Cardiac muscle cell (in vitro differentiated cells and primary cell): ENCODE data around the gene MIA2. TPM values are rescaled to one million over a fixed set of nuclear protein-coding genes. Genes with fewer than 3 reads are reported as not detected.
"Not testable (repeated sequence)": the region's sequence is repeated elsewhere in the genome, so short reads cannot be mapped to it uniquely, and the experiment has no call there.

Source experiments
- DNase-seq, 2 donors: peaks; one replicate each; pipeline versions ENCODE4 v3.0.0 to v3.0.0-alpha.2; 2010 to 2017; ENCODE audit warnings: low read depth in 1 of 2, low spot score in 1 of 2
- H3K27ac ChIP-seq: fragments of 200-600 bp; sonication (generic); 2 replicates; pipeline ENCODE4 v1.5.1; 2016
- H3K27me3 ChIP-seq: fragments of 200-600 bp; sonication (generic); 2 replicates; pipeline ENCODE4 v1.6.0; 2016; ENCODE audit warnings: control low read depth
- H3K36me3 ChIP-seq: fragments of 200-600 bp; sonication (generic); 2 replicates; pipeline ENCODE4 v1.5.1; 2016; ENCODE audit warnings: control low read depth
- H3K4me1 ChIP-seq: fragments of 200-600 bp; sonication (generic); 2 replicates; pipeline ENCODE4 v1.8.1; 2017; ENCODE audit warnings: low read depth, mild to moderate bottlenecking, mixed run types
- H3K4me3 ChIP-seq: fragments of 200-600 bp; sonication (generic); 2 replicates; pipeline ENCODE4 v1.5.1; 2016; ENCODE audit warnings: mild to moderate bottlenecking
- H3K9me3 ChIP-seq: fragments of 200-600 bp; sonication (generic); 2 replicates; pipeline ENCODE4 v1.5.1; 2017; ENCODE audit warnings: low read depth, mild to moderate bottlenecking, control low read depth
- CTCF ChIP-seq: IDR thresholded peaks from 2 replicates; pipeline ENCODE4 v1.5.1; 2012; ENCODE audit warnings: low read depth, mild to moderate bottlenecking, low read length
- polyA plus RNA-seq: library from polyadenylated mRNA; unstranded; fragments of >200 nt; fragmentation: Nextera tagmentation; extraction: Ambion mirVana; gene quantifications from 2 replicates; pipeline ENCODE4 v1.2.1, GENCODE V29; 2016
- total RNA-seq: library from RNA; depleted of rRNA; stranded (reverse); fragments of >200 nt; gene quantifications from 2 replicates; pipeline ENCODE4 v1.2.3, GENCODE V29; 2016

Gene MIA2
- total and polyA plus RNA-seq, 2 experiments from 2014 or later, result 14.4 to 20.6 TPM

GRCh38 chr14:39203659-39204606 is 29.8 kb upstream of the MIA2 start:
- Histone ChIP-seq H3K27ac (no peak overlapping the region), H3K4me3 (no peak overlapping the region), H3K36me3 (no peaks in the 10 kb centered on the region), H3K4me1 (no peaks in the 10 kb centered on the region), H3K9me3 (no peaks in the 10 kb centered on the region), H3K27me3 (no peaks in the 10 kb centered on the region)
- TF ChIP-seq CTCF, result no peak
- DNase-seq, result no peak

GRCh38 chr14:39207430-39207829 is 26.3 kb upstream of the MIA2 start:
- H3K27ac ChIP-seq, DNase-seq, H3K36me3 ChIP-seq, H3K4me1 ChIP-seq, H3K9me3 ChIP-seq, H3K27me3 ChIP-seq, H3K4me3 ChIP-seq: not testable (repeated sequence)

GRCh38 chr14:39211109-39211741 is 22.5 kb upstream of the MIA2 start:
- Histone ChIP-seq H3K4me1 (no peaks in the 10 kb centered on the region), H3K9me3 (no peaks in the 10 kb centered on the region), H3K4me3 (no peak overlapping the region), H3K36me3 (no peaks in the 10 kb centered on the region), H3K27me3 (no peaks in the 10 kb centered on the region), H3K27ac (no peak overlapping the region)
- DNase-seq, result no peak
- no peak for TF ChIP-seq CTCF

- Histone ChIP-seq H3K4me3 (no peak overlapping the region), H3K4me1 (no peaks in the 10 kb centered on the region), H3K27ac (no peak overlapping the region), H3K36me3 (no peaks in the 10 kb centered on the region), H3K27me3 (no peaks in the 10 kb centered on the region), H3K9me3 (no peaks in the 10 kb centered on the region)
- TF ChIP-seq CTCF, result no peak
- no peak for DNase-seq
Measured at GRCh38 chr14:39212034-39212433, 21.7 kb upstream of the MIA2 start.

- no peak for TF ChIP-seq CTCF
- no peak overlapping the region for H3K27ac ChIP-seq
- DNase-seq, result no peak
- H3K9me3 ChIP-seq, result no peaks in the 10 kb centered on the region
- no peaks in the 10 kb centered on the region for H3K36me3 ChIP-seq
- no peaks in the 10 kb centered on the region for H3K27me3 ChIP-seq
- H3K4me1 ChIP-seq, result no peaks in the 10 kb centered on the region
- H3K4me3 ChIP-seq, result no peak overlapping the region
Measured at GRCh38 chr14:39212693-39213092, 21.0 kb upstream of the MIA2 start.
